Heart right ventricle (tissue), 12 donors: Measurements from ENCODE around the gene RNASE7. TPM values are rescaled to one million over a fixed set of nuclear protein-coding genes. Genes with fewer than 3 reads are reported as not detected.

Experiments
- microRNA-seq, 2 donors: library from miRNA; unstranded; fragments of <30 nt; microRNA quantifications; one replicate each; pipeline ENCODE4 v1.2.0, GENCODE V29; 2021
- polyA plus RNA-seq, 2 donors: library from polyadenylated mRNA; stranded (reverse); fragments of 200-250 nt; gene quantifications; one replicate each; pipeline ENCODE4 v1.2.3, GENCODE V29; 2013
- total RNA-seq, 10 donors: library from RNA; stranded (reverse); fragmentation: NEBNext Ultra II Directional in 3 of 10; extraction: Animal tissue kit (Norgen Biotek cat#: 25700) in 3 of 10; gene quantifications; one replicate each; pipeline versions ENCODE4 v1.2.1 to v1.2.4, GENCODE V29; 2021 to 2023
- donor health status: ischemic (EF 13 %, LVEDD 7.1; RV severe dilation, severe dysfunction).
- donor health status: healthy with polysubstance abuse.
- donor health status: DM: no; HTN: yes; CAD: no.
- donor health status: DM: no; HTN: no; CAD: no.
- donor health status: ischemic (EF 25% LVEDD 6.9; RV normal size, moderate dysfunction).
- donor health status: ischemic (EF 25% LVEDD 5.7; RV mildly dilated, moderate dysfunction).
- donor health status: healthy.
- donor health status: nonischemic (EF 11% LVEDD 7.7; RV severe dilation, severe dysfunction).
- donor health status: DM: yes; HTN: yes; CAD: no.
- donor health status: PGD.
- donor health status: ischemic (EF 29% LVEDD 5.4; RV normal size, mild dysfunction).
- donor health status: nonischemic (EF 23%, LVEDD 6.1; RV moderate dilation, normal function).

The RNASE7 gene
- total and polyA plus RNA-seq, 12 donors = 0.03 TPM; not detected in 11

Small RNA genes lying within 50 kb of the gene (microRNA-seq; reads per million reads assigned to microRNA genes)
- 0 to 0.51 reads per million in 2 donors for gene MIR6717

Other genes starting within 250 kb of the RNASE7 start
- gene RNASE1, start 239.5 kb upstream of the RNASE7 start, total RNA-seq = 100 to 1,000 TPM in 9 of 10 donors, 10 to 100 TPM in 1; 92.1 to 490 (median 166) TPM
- gene RNASE1, start 239.5 kb upstream of the RNASE7 start, polyA plus RNA-seq = 100 to 1,000 TPM; 342 to 373 TPM
- gene RNASE3, start 151.0 kb upstream of the RNASE7 start, total RNA-seq = not detected
- under 1 TPM in 1 of 2 donors, not detected in 1; 0.06 TPM for gene RNASE3, start 151.0 kb upstream of the RNASE7 start, polyA plus RNA-seq
- 1 to 10 TPM in 4 of 10 donors, not detected in 6; 1.2 to 7.8 (median 4.4) TPM for gene RNASE2, start 86.9 kb upstream of the RNASE7 start, total RNA-seq
- 1 to 10 TPM; 2.9 to 4.4 TPM for gene RNASE2, start 86.9 kb upstream of the RNASE7 start, polyA plus RNA-seq
- gene METTL17, start 52.4 kb upstream of the RNASE7 start, total RNA-seq = 10 to 100 TPM; 28.8 to 56.4 (median 38.3) TPM
- 10 to 100 TPM; 50.2 to 79.3 TPM for gene METTL17, start 52.4 kb upstream of the RNASE7 start, polyA plus RNA-seq
- gene SLC39A2, start 43.1 kb upstream of the RNASE7 start, total RNA-seq = not detected
- gene SLC39A2, start 43.1 kb upstream of the RNASE7 start, polyA plus RNA-seq = not detected
- 100 to 1,000 TPM; 242 to 420 (median 299) TPM for gene NDRG2, start 17.3 kb upstream of the RNASE7 start, total RNA-seq
- 100 to 1,000 TPM; 286 to 293 TPM for gene NDRG2, start 17.3 kb upstream of the RNASE7 start, polyA plus RNA-seq
- 1 to 10 TPM in 5 of 10 donors, under 1 TPM in 5; 0.28 to 3.2 (median 0.91) TPM for gene TPPP2, start 12.1 kb upstream of the RNASE7 start, total RNA-seq
- gene TPPP2, start 12.1 kb upstream of the RNASE7 start, polyA plus RNA-seq = 1 to 10 TPM in 1 of 2 donors, under 1 TPM in 1; 0.75 to 1.1 TPM
- gene RNASE13, start 7.6 kb upstream of the RNASE7 start, total RNA-seq = not detected
- gene RNASE13, start 7.6 kb upstream of the RNASE7 start, polyA plus RNA-seq = not detected
- not detected for gene RNASE8, start 15.5 kb downstream of the RNASE7 start, total RNA-seq
- gene RNASE8, start 15.5 kb downstream of the RNASE7 start, polyA plus RNA-seq = not detected
- 10 to 100 TPM; 14.2 to 24.4 (median 17.5) TPM for gene ARHGEF40, start 27.9 kb downstream of the RNASE7 start, total RNA-seq
- gene ARHGEF40, start 27.9 kb downstream of the RNASE7 start, polyA plus RNA-seq = 10 to 100 TPM; 21.1 to 25.2 TPM
- gene ZNF219, start 56.3 kb downstream of the RNASE7 start, total RNA-seq = 10 to 100 TPM; 22.1 to 58.4 (median 32.2) TPM
- 10 to 100 TPM; 37.1 to 39.2 TPM for gene ZNF219, start 56.3 kb downstream of the RNASE7 start, polyA plus RNA-seq
- under 1 TPM in 9 of 10 donors, not detected in 1; 0.16 to 0.45 (median 0.28) TPM for gene TMEM253, start 58.7 kb downstream of the RNASE7 start, total RNA-seq
- 1 to 10 TPM in 1 of 2 donors, under 1 TPM in 1; 0.30 to 1.1 TPM for gene TMEM253, start 58.7 kb downstream of the RNASE7 start, polyA plus RNA-seq
- gene OR5AU1, start 113.7 kb downstream of the RNASE7 start, total RNA-seq = not detected
- not detected for gene OR5AU1, start 113.7 kb downstream of the RNASE7 start, polyA plus RNA-seq
- gene HNRNPC, start 227.1 kb downstream of the RNASE7 start, total RNA-seq = 100 to 1,000 TPM; 227 to 300 (median 259) TPM
- gene HNRNPC, start 227.1 kb downstream of the RNASE7 start, polyA plus RNA-seq = 100 to 1,000 TPM; 320 to 358 TPM
- under 1 TPM in 9 of 10 donors, not detected in 1; 0.12 to 0.85 (median 0.34) TPM for gene RPGRIP1, start 237.7 kb downstream of the RNASE7 start, total RNA-seq
- under 1 TPM; 0.19 to 0.73 TPM for gene RPGRIP1, start 237.7 kb downstream of the RNASE7 start, polyA plus RNA-seq